Gastrocnemius medialis (tissue), 4 donors: ENCODE data around the gene CWC22. TPM values are rescaled to one million over a fixed set of nuclear protein-coding genes. Genes with fewer than 3 reads are reported as not detected.
"Not testable (repeated sequence)": the region's sequence is repeated elsewhere in the genome, so short reads cannot be mapped to it uniquely, and the experiment has no call there.

Experiments
- ATAC-seq, 2 donors: fragments of 150-250 bp; one replicate each; pipeline ENCODE4 v1.9.1; 2016
- DNase-seq, 2 donors: peaks; one replicate each; pipeline ENCODE4 v3.0.0-alpha.2; 2019
- H3K27ac ChIP-seq, 4 donors: fragments of 200-600 bp; sonication (generic); 1 replicate in 1 of 4; 2 replicates in 3 of 4; pipeline ENCODE4 v1.5.1; 2016 to 2018; ENCODE audit warnings: mild to moderate bottlenecking in 2 of 4, moderate library complexity in 1 of 4
- H3K27me3 ChIP-seq, 3 donors: fragments of 200-600 bp; sonication (generic) in 2 of 3; 1 replicate in 1 of 3; 2 replicates in 2 of 3; pipeline versions ENCODE4 v1.5.1 to v1.6.0; 2016 to 2019; ENCODE audit warnings: mild to moderate bottlenecking in 1 of 3, moderate library complexity in 1 of 3
- H3K36me3 ChIP-seq, 2 donors: fragments of 200-600 bp; sonication (generic) in 1 of 2; one replicate each; pipeline ENCODE4 v1.5.1; 2017 to 2018
- H3K4me1 ChIP-seq, 2 donors: fragments of 200-600 bp; sonication (generic) in 1 of 2; one replicate each; pipeline ENCODE4 v1.5.1; 2016 to 2017; ENCODE audit warnings: mild to moderate bottlenecking in 2 of 2
- H3K4me3 ChIP-seq, 4 donors: fragments of 200-600 bp; sonication (generic) in 3 of 4; 1 replicate in 1 of 4; 2 replicates in 3 of 4; pipeline ENCODE4 v1.5.1; 2016 to 2019; ENCODE audit warnings: mild to moderate bottlenecking in 2 of 4
- H3K9me3 ChIP-seq, 3 donors: fragments of 200-600 bp; sonication (generic) in 2 of 3; 1 replicate in 1 of 3; 2 replicates in 2 of 3; pipeline ENCODE4 v1.5.1; 2016 to 2019
- POLR2A ChIP-seq, 2 donors: fragments of 450-650 bp; IDR thresholded peaks; one replicate each; pipeline ENCODE4 v1.6.1; 2017; ENCODE audit warnings: antibody characterized with exemption in 2 of 2, mild to moderate bottlenecking in 2 of 2, moderate library complexity in 2 of 2
- in situ Hi-C, 4 donors: fragments of 200-750 bp; cut with MboI; loops; one replicate each; pipeline versions ENCODE4 v1.15.0 to v1.8.0; 2017; ENCODE audit warnings: low sequenced_read_pairs in 4 of 4
- intact Hi-C: fragments of 100-400 bp; cut with DNase I; formaldehyde crosslinking; loops from one replicate; pipeline ENCODE4 v1.15.1; 2023; ENCODE audit warnings: low total_unique reads
- total RNA-seq, 4 donors: library from RNA; depleted of rRNA; stranded (reverse); fragments of >200 nt; gene quantifications; one replicate each; pipeline versions ENCODE4 v1.1.0 to v1.2.3, GENCODE V29; 2016
- TF ChIP-seq, protein P1 (sequence below), 5 experiments: fragments of 450-650 bp in 3 of 5; fragments of 200-600 bp in 2 of 5; sonication (generic) in 2 of 5; IDR thresholded peaks in 4 of 5; conservative IDR thresholded peaks in 1 of 5; 1 replicate in 4 of 5; 2 replicates in 1 of 5; pipeline ENCODE4 v1.5.1; 2016 to 2019; ENCODE audit warnings: antibody characterized with exemption in 5 of 5, mild to moderate bottlenecking in 3 of 5, moderate library complexity in 3 of 5

The CWC22 gene
- total RNA-seq, result 10 to 100 TPM in 3 of 4 donors, 1 to 10 TPM in 1; 9.7 to 15.6 (median 12.8) TPM

DNA sequence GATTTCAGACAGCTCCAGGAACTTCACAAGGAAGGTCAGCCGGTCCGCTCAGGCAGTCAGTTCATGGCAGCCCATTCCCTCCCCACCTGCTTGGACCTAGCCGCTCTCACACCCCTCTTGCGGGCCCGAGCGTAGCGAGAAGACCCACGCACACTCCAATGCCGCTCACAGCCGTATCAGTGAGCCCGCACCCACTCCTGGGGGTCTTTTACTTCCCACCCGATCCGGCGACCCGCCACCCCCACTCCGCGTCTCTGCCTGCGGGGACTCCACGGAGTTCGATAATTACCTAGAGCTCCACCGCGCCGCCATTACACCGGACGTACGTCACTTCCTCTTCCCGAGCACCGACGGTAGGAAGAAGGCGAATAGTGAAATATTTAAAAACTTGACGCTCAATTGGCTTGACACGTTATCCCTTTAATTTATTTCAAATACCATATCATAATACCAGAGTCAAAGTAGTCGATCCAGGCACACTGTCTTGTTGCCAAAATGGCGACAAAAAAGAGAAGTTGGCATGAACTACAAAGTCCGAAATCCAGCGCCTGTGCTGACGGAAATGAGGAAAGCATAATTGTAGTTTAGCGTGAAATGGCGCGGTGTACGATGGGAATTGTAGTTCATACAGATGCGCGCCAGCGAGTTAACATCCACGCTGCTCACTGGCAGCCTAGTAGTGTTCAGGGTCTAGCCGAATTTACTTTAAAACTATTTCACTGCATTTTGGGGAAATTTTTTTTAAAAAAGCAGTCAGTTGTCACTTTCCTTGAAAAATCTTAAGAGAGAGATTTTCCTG lies at the start of gene CWC22:
TSS of gene CWC22 (minus strand) at position 517 of the 799 bp plus-strand sequence. CDS start 13,956 bp downstream, outside the sequence.
- peak within 1 kb of the TSS; percentile 90 to 97 (median 91) for H3K27ac ChIP-seq
- H3K9me3 ChIP-seq, result no peaks in the 10 kb centered on the region
- peak within 1 kb of the TSS; percentile 84 to 99 (median 96) for H3K4me3 ChIP-seq
- peak in 1 of 2 donors; percentile 27 for TF ChIP-seq POLR2A (IDR thresholded peaks at IDR 0.05)
- TF ChIP-seq, protein P1, sequence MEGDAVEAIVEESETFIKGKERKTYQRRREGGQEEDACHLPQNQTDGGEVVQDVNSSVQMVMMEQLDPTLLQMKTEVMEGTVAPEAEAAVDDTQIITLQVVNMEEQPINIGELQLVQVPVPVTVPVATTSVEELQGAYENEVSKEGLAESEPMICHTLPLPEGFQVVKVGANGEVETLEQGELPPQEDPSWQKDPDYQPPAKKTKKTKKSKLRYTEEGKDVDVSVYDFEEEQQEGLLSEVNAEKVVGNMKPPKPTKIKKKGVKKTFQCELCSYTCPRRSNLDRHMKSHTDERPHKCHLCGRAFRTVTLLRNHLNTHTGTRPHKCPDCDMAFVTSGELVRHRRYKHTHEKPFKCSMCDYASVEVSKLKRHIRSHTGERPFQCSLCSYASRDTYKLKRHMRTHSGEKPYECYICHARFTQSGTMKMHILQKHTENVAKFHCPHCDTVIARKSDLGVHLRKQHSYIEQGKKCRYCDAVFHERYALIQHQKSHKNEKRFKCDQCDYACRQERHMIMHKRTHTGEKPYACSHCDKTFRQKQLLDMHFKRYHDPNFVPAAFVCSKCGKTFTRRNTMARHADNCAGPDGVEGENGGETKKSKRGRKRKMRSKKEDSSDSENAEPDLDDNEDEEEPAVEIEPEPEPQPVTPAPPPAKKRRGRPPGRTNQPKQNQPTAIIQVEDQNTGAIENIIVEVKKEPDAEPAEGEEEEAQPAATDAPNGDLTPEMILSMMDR (IDR thresholded peaks at IDR 0.05 in 4 of 5, conservative IDR thresholded peaks at IDR 0.05 in 1 of 5), result no peak
- in situ Hi-C loops (no loop called here), intact Hi-C loops (loop anchor here (5.0 kb wide), 2 partner anchors 975 to 1885 kb away; partner anchors contain the start of genes ITPRID2 and UBE2E3)
- H3K27me3 ChIP-seq, result no peaks in the 10 kb centered on the region
- H3K36me3 ChIP-seq, result no peaks in the 10 kb centered on the region
- DNase-seq (peak; percentile 78 to 85), ATAC-seq (peak; percentile 99 to 100)
- H3K4me1 ChIP-seq, result peaks cover 18 to 19% of the 10 kb centered on the region in 2 donors

DNA sequence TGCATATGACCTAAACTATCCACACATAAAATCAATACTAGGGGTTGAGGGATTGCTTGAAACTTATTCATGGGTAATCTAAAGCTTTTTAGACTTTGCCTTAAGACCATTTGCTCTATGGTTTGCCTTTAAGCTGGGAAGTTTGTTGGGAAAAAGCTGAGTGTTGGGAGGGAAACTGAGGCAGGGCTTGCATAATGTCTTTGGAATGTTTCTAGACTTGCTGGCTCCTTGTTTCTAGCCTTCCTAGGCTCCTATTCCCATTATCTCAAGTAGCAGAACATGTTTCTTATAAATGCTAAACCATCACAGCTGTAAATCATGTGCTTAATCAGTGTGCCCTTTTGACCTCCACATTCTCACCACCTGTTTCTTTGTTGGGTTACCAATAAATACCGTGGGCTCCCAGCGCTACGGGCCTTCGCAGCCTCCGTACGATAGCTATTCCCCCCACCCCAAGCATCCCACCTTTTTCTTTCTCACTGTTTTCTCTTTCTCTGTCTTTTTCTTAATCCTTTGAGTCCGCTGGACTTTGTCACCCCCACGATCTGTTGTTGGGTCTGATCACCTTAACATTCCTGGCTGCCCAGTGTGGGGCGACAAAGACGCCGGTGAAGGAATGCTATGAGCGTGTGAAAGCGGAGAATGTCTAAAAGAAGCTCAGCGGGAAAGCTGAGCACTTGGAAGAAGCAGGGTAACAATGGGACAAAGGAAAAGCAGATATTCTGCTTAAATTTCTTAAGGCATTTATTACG lies 49.4 kb upstream of the CWC22 start:
- no peaks in the 10 kb centered on the region for H3K27me3 ChIP-seq
- no peak for TF ChIP-seq POLR2A (IDR thresholded peaks at IDR 0.05)
- TF ChIP-seq, protein P1 (IDR thresholded peaks at IDR 0.05 in 4 of 5, conservative IDR thresholded peaks at IDR 0.05 in 1 of 5), result no peak
- H3K27ac ChIP-seq, result no peak overlapping the region
- no peaks in the 10 kb centered on the region for H3K4me1 ChIP-seq
- H3K36me3 ChIP-seq, result no peaks in the 10 kb centered on the region
- intact Hi-C loops, result no loop called here
- ATAC-seq (no peak), DNase-seq (no peak)
- H3K4me3 ChIP-seq, result no peak overlapping the region
- H3K9me3 ChIP-seq, result no peaks in the 10 kb centered on the region
- in situ Hi-C loops, result no loop called here

DNA sequence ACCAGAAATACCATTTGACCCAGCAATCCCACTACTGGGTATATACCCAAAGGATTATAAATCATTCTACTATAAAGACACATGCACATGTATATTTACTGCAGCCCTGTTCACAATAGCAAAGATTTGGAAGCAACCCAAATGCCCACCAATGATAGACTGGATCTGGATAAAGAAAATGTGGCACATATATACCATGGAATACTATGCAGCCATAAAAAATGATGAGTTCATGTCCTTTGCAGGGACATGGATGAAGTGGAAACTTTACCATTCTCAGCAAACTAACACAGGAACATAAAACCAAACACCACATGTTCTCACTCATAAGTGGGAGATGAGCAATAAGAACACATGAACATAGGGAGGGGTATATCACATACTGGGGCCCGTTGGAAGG lies 47.5 kb upstream of the CWC22 start:
- H3K27me3 ChIP-seq, H3K27ac ChIP-seq, H3K4me3 ChIP-seq, H3K4me1 ChIP-seq, H3K36me3 ChIP-seq, in situ Hi-C loops, H3K9me3 ChIP-seq, intact Hi-C loops, ATAC-seq, DNase-seq: not testable (repeated sequence)

DNA sequence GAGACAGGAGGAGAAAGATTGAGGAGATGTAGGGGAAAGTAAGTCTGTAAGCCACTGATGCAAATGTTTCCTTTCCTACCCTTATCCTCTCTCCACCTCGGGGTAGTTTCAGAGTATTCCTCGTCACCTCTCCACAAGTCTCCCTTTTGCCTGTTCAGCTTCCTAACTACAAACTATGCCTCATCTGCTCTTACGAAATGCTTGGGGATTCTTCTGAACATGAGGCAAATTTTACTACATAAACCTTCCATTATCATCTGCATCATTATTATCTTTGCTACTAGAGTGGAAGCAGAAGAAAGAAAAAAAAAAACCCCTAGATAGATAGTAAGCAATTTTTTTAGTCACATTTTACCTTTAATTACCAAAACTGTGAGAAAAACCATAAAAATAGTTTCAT lies 43.1 kb upstream of the CWC22 start:
- intact Hi-C loops (no loop called here), in situ Hi-C loops (no loop called here)
- DNase-seq (no peak), ATAC-seq (no peak)
- TF ChIP-seq POLR2A (IDR thresholded peaks at IDR 0.05), result no peak
- TF ChIP-seq, protein P1 (IDR thresholded peaks at IDR 0.05 in 4 of 5, conservative IDR thresholded peaks at IDR 0.05 in 1 of 5), result no peak
- no peaks in the 10 kb centered on the region for H3K36me3 ChIP-seq
- H3K27ac ChIP-seq, result no peak overlapping the region
- H3K4me1 ChIP-seq, result no peaks in the 10 kb centered on the region
- no peaks in the 10 kb centered on the region for H3K9me3 ChIP-seq
- no peaks in the 10 kb centered on the region for H3K27me3 ChIP-seq
- no peak overlapping the region for H3K4me3 ChIP-seq

DNA sequence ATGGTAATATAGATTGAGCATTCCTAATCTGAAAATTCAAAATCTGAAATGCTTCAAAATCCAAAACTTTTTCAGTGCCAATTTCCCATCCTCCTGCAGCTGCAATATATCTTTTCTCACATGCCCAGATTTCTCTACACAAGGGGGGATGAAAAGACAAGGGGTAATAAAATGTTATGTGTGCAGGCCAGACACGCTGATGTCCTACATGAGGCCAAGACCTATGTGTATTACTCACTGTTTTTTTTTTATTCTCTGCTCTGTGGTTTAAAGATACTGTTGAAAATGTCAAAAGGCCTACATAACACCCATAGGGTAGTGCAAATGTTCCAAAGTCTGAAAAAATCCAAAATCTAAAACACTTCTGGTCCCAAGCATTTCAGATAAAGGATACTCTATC lies 41.2 kb upstream of the CWC22 start:
- Histone ChIP-seq H3K27me3 (no peaks in the 10 kb centered on the region), H3K4me1 (no peaks in the 10 kb centered on the region), H3K4me3 (no peak overlapping the region), H3K9me3 (no peaks in the 10 kb centered on the region), H3K36me3 (no peaks in the 10 kb centered on the region), H3K27ac (no peak overlapping the region)
- intact Hi-C loops, result no loop called here
- no peak for TF ChIP-seq POLR2A (IDR thresholded peaks at IDR 0.05)
- TF ChIP-seq, protein P1 (IDR thresholded peaks at IDR 0.05 in 4 of 5, conservative IDR thresholded peaks at IDR 0.05 in 1 of 5), result no peak
- in situ Hi-C loops, result no loop called here
- ATAC-seq, result no peak
- DNase-seq, result no peak
